H1 (cell line): ENCODE results near the gene SFMBT2. TPM values are rescaled to one million over a fixed set of nuclear protein-coding genes. Genes with fewer than 3 reads are reported as not detected.

ENCODE experiments used
- CTCF ChIA-PET: fragments of 300-600 bp; sonication (Branson Sonifier 250); formaldehyde crosslinking; loops from one replicate; lab custom pipeline; 2021; ENCODE audit not compliant: partially characterized antibody; lab: Charles Lee
- POLR2A ChIA-PET: fragments of 300-600 bp; sonication (Branson Sonifier 250); formaldehyde crosslinking; loops from one replicate; lab custom pipeline; 2021; ENCODE audit warnings: inconsistent platforms; ENCODE audit not compliant: partially characterized antibody; lab: Charles Lee
- DNase-seq, 2 experiments: peaks; one replicate each; pipeline versions ENCODE4 v3.0.0 to v3.0.0-alpha.2; 2010 to 2022; ENCODE audit warnings: low spot score in 2 of 2, low read depth in 1 of 2, mixed read lengths in 1 of 2
- FAIRE-seq: peaks from 2 replicates; lab custom pipeline; 2011; peaks lifted over from hg19 to GRCh38; lab: Jason Lieb, UNC
- H2AFZ ChIP-seq: 2 replicates; pipeline ENCODE4 v1.8.1; 2012; ENCODE audit warnings: low read length, inconsistent platforms
- H2AK5ac ChIP-seq: 2 replicates; pipeline ENCODE4 v1.6.1; 2013; ENCODE audit warnings: low read depth, low read length
- H2BK120ac ChIP-seq: replicated peaks from 2 replicates; pipeline ENCODE3; 2013; ENCODE audit warnings: low read depth, low read length, inconsistent platforms
- H2BK12ac ChIP-seq: 2 replicates; pipeline ENCODE4 v1.6.1; 2013; ENCODE audit warnings: low read depth, low read length
- H2BK15ac ChIP-seq: 2 replicates; pipeline ENCODE4 v1.6.1; 2013; ENCODE audit warnings: low read length
- H2BK20ac ChIP-seq: 2 replicates; pipeline ENCODE4 v1.6.1; 2013; ENCODE audit warnings: low read length
- H2BK5ac ChIP-seq: 2 replicates; pipeline ENCODE4 v1.6.1; 2013; ENCODE audit warnings: low read depth, low read length
- H3K14ac ChIP-seq: 2 replicates; pipeline ENCODE4 v1.6.1; 2013; ENCODE audit warnings: inconsistent platforms; ENCODE audit not compliant: insufficient read length
- H3K18ac ChIP-seq: 2 replicates; pipeline ENCODE4 v1.6.1; 2013; ENCODE audit warnings: low read length; ENCODE audit errors: extremely low read depth
- H3K23ac ChIP-seq: 2 replicates; pipeline ENCODE4 v1.6.1; 2013; ENCODE audit warnings: inconsistent platforms; ENCODE audit not compliant: insufficient read length
- H3K23me2 ChIP-seq: 2 replicates; pipeline ENCODE4 v1.6.1; 2013; ENCODE audit warnings: low read depth, low read length
- H3K27ac ChIP-seq: 2 replicates; pipeline ENCODE4 v1.6.1; 2011; ENCODE audit warnings: low read depth, low read length, inconsistent platforms
- H3K27me3 ChIP-seq, 4 experiments: replicated peaks in 1 of 4; 1 replicate in 1 of 4; 2 replicates in 3 of 4; pipeline versions ENCODE4 v1.6.1 to v1.8.1; 2011 to 2013; ENCODE audit warnings: low read length in 3 of 4, mild to moderate bottlenecking in 3 of 4, inconsistent platforms in 2 of 4, mixed read lengths in 2 of 4, moderate library complexity in 1 of 4; ENCODE audit not compliant: control insufficient read depth in 3 of 4, insufficient read depth in 3 of 4; ENCODE audit errors: extremely low read depth in 1 of 4
- H3K36me3 ChIP-seq, 4 experiments: 2 replicates each; pipeline versions ENCODE4 v1.6.1 to v1.8.1; 2011 to 2013; ENCODE audit warnings: mild to moderate bottlenecking in 4 of 4, low read length in 3 of 4, moderate library complexity in 2 of 4, control low read depth in 1 of 4, inconsistent platforms in 1 of 4; ENCODE audit not compliant: insufficient read depth in 4 of 4, control insufficient read depth in 2 of 4
- H3K4ac ChIP-seq: replicated peaks from 2 replicates; pipeline ENCODE3; 2013; ENCODE audit warnings: low read length, low read depth, mixed read lengths, inconsistent platforms; ENCODE audit not compliant: insufficient read length
- H3K4me1 ChIP-seq, 4 experiments: replicated peaks in 1 of 4; 1 replicate in 1 of 4; 2 replicates in 3 of 4; pipeline versions ENCODE4 v1.6.1 to v1.8.1; 2011 to 2013; ENCODE audit warnings: low read length in 3 of 4, inconsistent platforms in 2 of 4, mixed read lengths in 1 of 4; ENCODE audit not compliant: insufficient read depth in 4 of 4, control insufficient read depth in 3 of 4
- H3K4me2 ChIP-seq, 2 experiments: 2 replicates each; pipeline versions ENCODE4 v1.6.1 to v1.8.1; 2011 to 2013; ENCODE audit warnings: low read depth in 2 of 2, low read length in 2 of 2, control low read depth in 1 of 2, inconsistent platforms in 1 of 2, mild to moderate bottlenecking in 1 of 2; ENCODE audit not compliant: insufficient read depth in 1 of 2
- H3K4me3 ChIP-seq, 4 experiments: fragments of 200-600, 300-600 bp in 1 of 4; sonication (generic), shearing (Covaris generic), sonication (Bioruptor Twin) in 1 of 4; 2 replicates each; pipeline versions ENCODE4 v1.5.1 to v1.8.1; 2011 to 2016; ENCODE audit warnings: low read length in 4 of 4, low read depth in 3 of 4, control low read depth in 2 of 4, inconsistent platforms in 2 of 4, mild to moderate bottlenecking in 2 of 4, mixed read lengths in 1 of 4, moderate library complexity in 1 of 4; ENCODE audit not compliant: insufficient read depth in 2 of 4; ENCODE audit errors: extremely low read depth in 1 of 4
- H3K56ac ChIP-seq: replicated peaks from 2 replicates; pipeline ENCODE3; 2013; ENCODE audit warnings: low read depth, mild to moderate bottlenecking, mixed read lengths, low read length, inconsistent platforms; ENCODE audit not compliant: insufficient read length
- H3K79me1 ChIP-seq: 2 replicates; pipeline ENCODE4 v1.6.1; 2013; ENCODE audit warnings: low read depth, low read length, control low read depth
- H3K79me2 ChIP-seq, 2 experiments: 2 replicates each; pipeline versions ENCODE4 v1.6.1 to v1.8.1; 2012 to 2013; ENCODE audit warnings: low read length in 2 of 2, mild to moderate bottlenecking in 2 of 2, inconsistent platforms in 1 of 2; ENCODE audit not compliant: insufficient read depth in 2 of 2, control insufficient read depth in 1 of 2
- H3K9ac ChIP-seq, 4 experiments: replicated peaks in 1 of 4; 1 replicate in 1 of 4; 2 replicates in 3 of 4; pipeline versions ENCODE4 v1.6.1 to v1.8.1; 2011 to 2013; ENCODE audit warnings: low read depth in 3 of 4, low read length in 3 of 4, control low read depth in 2 of 4, mild to moderate bottlenecking in 2 of 4, moderate library complexity in 2 of 4, inconsistent platforms in 1 of 4; ENCODE audit errors: extremely low read depth in 1 of 4
- H3K9me3 ChIP-seq, 2 experiments: 2 replicates each; pipeline versions ENCODE4 v1.6.1 to v1.8.1; 2012 to 2013; ENCODE audit warnings: mild to moderate bottlenecking in 2 of 2, moderate library complexity in 2 of 2, control low read depth in 1 of 2, inconsistent platforms in 1 of 2, low read depth in 1 of 2, low read length in 1 of 2, mixed read lengths in 1 of 2; ENCODE audit not compliant: insufficient read depth in 2 of 2
- H4K20me1 ChIP-seq, 2 experiments: replicated peaks in 1 of 2; 2 replicates each; pipeline versions ENCODE3 to v1.8.1; 2011 to 2013; ENCODE audit warnings: inconsistent platforms in 2 of 2, low read length in 2 of 2, mild to moderate bottlenecking in 1 of 2; ENCODE audit not compliant: insufficient read depth in 2 of 2, control insufficient read depth in 1 of 2
- H4K5ac ChIP-seq: 2 replicates; pipeline ENCODE4 v1.6.1; 2013; ENCODE audit warnings: low read length, low read depth, mixed read lengths, inconsistent platforms; ENCODE audit not compliant: insufficient read length
- H4K8ac ChIP-seq: 2 replicates; pipeline ENCODE4 v1.8.0; 2013; ENCODE audit warnings: mild to moderate bottlenecking, moderate library complexity, low read length, inconsistent platforms; ENCODE audit not compliant: insufficient read depth; ENCODE audit errors: extremely low read depth
- H4K91ac ChIP-seq: replicated peaks from 2 replicates; pipeline ENCODE3; 2013; ENCODE audit warnings: low read length, mixed read lengths, inconsistent platforms; ENCODE audit not compliant: insufficient read length
- ASH2L ChIP-seq: fragments of 200-600, 300-600 bp; sonication (generic); IDR thresholded peaks from one replicate; pipeline ENCODE4 v1.7.1; 2017; ENCODE audit warnings: low read length
- EP300 ChIP-seq, 2 experiments: IDR thresholded peaks; 1 replicate in 1 of 2; 2 replicates in 1 of 2; pipeline ENCODE4 v1.6.1; 2011 to 2012; ENCODE audit warnings: low read depth in 2 of 2, low read length in 2 of 2, mild to moderate bottlenecking in 2 of 2, borderline replicate concordance in 1 of 2, inconsistent platforms in 1 of 2, moderate library complexity in 1 of 2
- FOSL1 ChIP-seq: IDR thresholded peaks from 2 replicates; pipeline ENCODE4 v1.6.1; 2011; ENCODE audit warnings: mild to moderate bottlenecking, low read depth, low read length, moderate library complexity; ENCODE audit not compliant: insufficient read depth
- HDAC2 ChIP-seq, 2 experiments: fragments of 300-600 bp in 1 of 2; sonication (generic) in 1 of 2; IDR thresholded peaks; 2 replicates each; pipeline ENCODE4 v1.6.1; 2011 to 2012; ENCODE audit warnings: low read depth in 2 of 2, low read length in 2 of 2, mild to moderate bottlenecking in 2 of 2, moderate library complexity in 2 of 2, borderline replicate concordance in 1 of 2, inconsistent platforms in 1 of 2
- KDM5A ChIP-seq: fragments of 200-600 bp; IDR thresholded peaks from 2 replicates; pipeline ENCODE4 v1.7.1; 2012; ENCODE audit warnings: mild to moderate bottlenecking, low read length, inconsistent platforms, mixed read lengths
- SIX5 ChIP-seq: IDR thresholded peaks from 2 replicates; pipeline ENCODE4 v1.6.1; 2011; ENCODE audit warnings: mild to moderate bottlenecking, low read depth, low read length
- TAF7 ChIP-seq: optimal IDR thresholded peaks from 2 replicates; pipeline ENCODE3; 2011; ENCODE audit warnings: low read depth, mild to moderate bottlenecking, inconsistent platforms, low read length, moderate library complexity, borderline replicate concordance
- WGBS, 2 experiments: shearing (Covaris generic) in 1 of 2; methylation state at CpG; one replicate each; pipeline versions ENCODE4 v1.1.6 to v1.1.7; 2013 to 2015; ENCODE audit warnings: low lambda C conversion rate in 2 of 2, mixed read lengths in 2 of 2, inconsistent platforms in 1 of 2, low coverage in 1 of 2, missing lambda C conversion rate in 1 of 2; ENCODE audit not compliant: insufficient replicate concordance in 2 of 2, insufficient coverage in 1 of 2, insufficient read length in 1 of 2; ENCODE audit errors: extremely low coverage in 1 of 2, missing lambda C conversion rate in 1 of 2; 5-methylcytosine and 5-hydroxymethylcytosine counted together
- polyA plus RNA-seq, 7 experiments: library from polyadenylated mRNA; depleted of rRNA in 3 of 7; stranded (reverse) in 5 of 7; unstranded in 2 of 7; fragments of >200 nt in 5 of 7; fragments of 200-250 nt in 2 of 7; gene quantifications; 1 replicate in 5 of 7; 2 replicates in 1 of 7; 4 replicates in 1 of 7; pipeline versions ENCODE4 v1.2.1 to v1.2.3, GENCODE V29; 2011 to 2013; ENCODE audit warnings: missing spikeins in 2 of 7, mixed read lengths in 2 of 7
- total RNA-seq: library from RNA; stranded (reverse); fragmentation: NEBNext Ultra II Directional; extraction: Animal tissue kit (Norgen Biotek cat#: 25700); gene quantifications from 2 replicates; pipeline ENCODE4 v1.2.1, GENCODE V29; 2021

The SFMBT2 gene
- total and polyA plus RNA-seq, 2 of the 8 experiments (the other 6 are each of a cell fraction or from before 2014, with no cell fraction given): 2.9 to 11.0 TPM

GRCh38 chr10:7230951-7231350 is 179.9 kb downstream of the SFMBT2 start:
- no peak for DNase-seq
- Histone ChIP-seq H3K4me1 (no peaks in the 10 kb centered on the region), H2AK5ac (no peak overlapping the region), H3K79me2 (no peaks in the 10 kb centered on the region), H2BK5ac (no peak overlapping the region), H2AFZ (no peak overlapping the region), H2BK20ac (no peak overlapping the region), H3K79me1 (no peaks in the 10 kb centered on the region), H2BK120ac (no peak overlapping the region), H3K56ac (no peak overlapping the region), H3K9ac (no peak overlapping the region), H3K4ac (no peak overlapping the region), H3K18ac (no peak overlapping the region), H3K36me3 (no peaks in the 10 kb centered on the region; a peak in 1 of 8 replicates), H3K23ac (no peak overlapping the region), H3K23me2 (peaks cover 2% of the 10 kb centered on the region; the same call in 1 of the 2 replicates), H2BK12ac (no peak overlapping the region), H3K27ac (no peak overlapping the region), H3K4me2 (no peak overlapping the region), H3K27me3 (no peaks in the 10 kb centered on the region), H3K9me3 (no peaks in the 10 kb centered on the region), H3K14ac (no peak overlapping the region), H4K20me1 (peaks cover 0 to 2% of the 10 kb centered on the region in 2 experiments), H4K91ac (no peak overlapping the region), H4K5ac (no peak overlapping the region), H3K4me3 (no peak overlapping the region), H4K8ac (no peak overlapping the region), H2BK15ac (no peak overlapping the region)
- TF ChIP-seq TAF7 (no peak), SIX5 (no peak), ASH2L (no peak), FOSL1 (no peak), KDM5A (no peak), EP300 (IDR thresholded peaks at IDR 0.05; ENCODE audit: borderline replicate concordance in 1 of 2, low read depth in 2 of 2, low read length in 2 of 2) (no peak), HDAC2 (IDR thresholded peaks at IDR 0.05; ENCODE audit: borderline replicate concordance in 1 of 2, low read depth in 2 of 2, low read length in 2 of 2) (no peak)
- CTCF ChIA-PET: no interaction called here
- POLR2A ChIA-PET: no interaction called here
- WGBS, 2 experiments: 88% methylated on average over 4 of the region's 4 CpGs; no CpG with 5 or more reads in 1 of the 2 experiments
- FAIRE-seq: no peak
